GM18511 (cell line): ENCODE results near the gene TCHP.
A peak's percentile ranks its signal among the peaks of the same experiment; 100 is the strongest.
"Not testable (repeated sequence)": the region's sequence is repeated elsewhere in the genome, so short reads cannot be mapped to it uniquely, and the experiment has no call there.

Experiments used
- ATAC-seq: cut with Tn5 transposase; IDR thresholded peaks from one replicate; pipeline ENCODE4 v1.9.1; 2021; ENCODE audit warnings: mild to moderate bottlenecking, moderate library complexity; ENCODE audit not compliant: unreplicated experiment

TCHP gene, protein sequence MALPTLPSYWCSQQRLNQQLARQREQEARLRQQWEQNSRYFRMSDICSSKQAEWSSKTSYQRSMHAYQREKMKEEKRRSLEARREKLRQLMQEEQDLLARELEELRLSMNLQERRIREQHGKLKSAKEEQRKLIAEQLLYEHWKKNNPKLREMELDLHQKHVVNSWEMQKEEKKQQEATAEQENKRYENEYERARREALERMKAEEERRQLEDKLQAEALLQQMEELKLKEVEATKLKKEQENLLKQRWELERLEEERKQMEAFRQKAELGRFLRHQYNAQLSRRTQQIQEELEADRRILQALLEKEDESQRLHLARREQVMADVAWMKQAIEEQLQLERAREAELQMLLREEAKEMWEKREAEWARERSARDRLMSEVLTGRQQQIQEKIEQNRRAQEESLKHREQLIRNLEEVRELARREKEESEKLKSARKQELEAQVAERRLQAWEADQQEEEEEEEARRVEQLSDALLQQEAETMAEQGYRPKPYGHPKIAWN

DNA sequence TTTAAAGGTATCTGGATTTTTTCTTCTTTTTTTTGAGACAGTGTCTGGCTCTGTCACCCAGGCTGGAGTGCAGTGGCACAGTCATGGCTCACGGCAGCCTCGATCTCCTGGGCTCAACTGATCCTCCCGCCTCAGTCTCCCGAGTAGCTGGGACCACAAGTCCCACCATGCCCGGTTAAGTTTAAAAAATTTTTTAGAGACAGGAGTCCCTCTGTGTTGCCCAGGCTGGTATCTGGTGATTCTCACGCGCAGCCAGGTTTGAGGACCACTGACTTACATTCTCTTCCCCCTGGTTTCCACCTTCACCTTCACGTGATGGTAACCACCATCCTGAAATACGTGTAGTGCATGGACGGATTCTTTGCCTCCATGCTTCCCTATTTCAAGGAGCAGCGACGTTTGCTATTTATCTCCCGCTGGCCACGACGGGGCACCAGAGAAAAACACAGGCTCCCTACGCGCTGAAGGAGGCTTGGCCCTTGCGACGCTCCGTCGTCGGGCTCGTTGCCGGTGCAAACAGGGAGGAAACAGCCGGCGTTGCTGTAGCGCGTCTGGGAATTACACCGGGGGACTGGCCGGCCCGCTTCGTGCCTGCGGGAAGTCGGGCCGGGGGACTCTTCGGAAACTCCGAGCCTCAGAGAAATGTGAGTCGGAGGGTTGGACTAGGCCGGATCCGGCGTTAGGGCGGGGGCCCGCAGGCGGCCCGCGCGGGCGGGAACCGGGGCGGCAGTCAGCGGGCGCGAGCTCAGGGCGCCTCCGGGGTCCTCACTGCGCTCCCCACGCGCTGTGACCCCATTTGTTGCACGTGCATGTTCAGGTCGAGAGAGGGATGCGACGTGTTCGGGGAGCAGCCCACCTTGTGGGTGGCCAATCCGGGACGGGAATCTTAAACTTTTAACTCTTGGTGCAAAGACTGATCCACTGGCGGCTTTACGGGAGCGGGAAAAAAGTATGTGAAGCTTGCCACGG is at the start of gene TCHP:
Gene TCHP, plus strand, starts transcription at position 492 of the 969 bp plus-strand sequence. CDS start 2,753 bp downstream, outside the sequence.
- peak; percentile 87 for ATAC-seq

DNA sequence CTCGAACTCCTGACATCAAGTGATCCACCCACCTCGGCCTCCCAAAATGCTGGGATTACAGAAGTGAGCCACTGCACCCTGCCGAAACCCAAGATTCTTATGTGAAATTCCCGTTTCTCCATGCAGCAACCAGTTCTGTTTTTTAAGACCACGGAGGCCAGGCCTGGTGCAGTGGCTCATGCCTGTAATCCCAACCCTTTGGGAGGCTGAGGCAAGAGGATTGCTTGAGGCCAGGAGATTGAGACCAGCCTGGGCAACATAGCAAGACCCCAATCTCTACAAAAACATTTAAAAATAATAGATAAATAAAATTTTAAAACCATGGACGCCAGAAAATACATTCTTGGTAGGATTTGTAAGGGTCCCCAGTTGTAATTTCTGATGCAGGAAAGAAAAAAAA is 49.6 kb upstream of the TCHP start:
- ATAC-seq = not testable (repeated sequence)

DNA sequence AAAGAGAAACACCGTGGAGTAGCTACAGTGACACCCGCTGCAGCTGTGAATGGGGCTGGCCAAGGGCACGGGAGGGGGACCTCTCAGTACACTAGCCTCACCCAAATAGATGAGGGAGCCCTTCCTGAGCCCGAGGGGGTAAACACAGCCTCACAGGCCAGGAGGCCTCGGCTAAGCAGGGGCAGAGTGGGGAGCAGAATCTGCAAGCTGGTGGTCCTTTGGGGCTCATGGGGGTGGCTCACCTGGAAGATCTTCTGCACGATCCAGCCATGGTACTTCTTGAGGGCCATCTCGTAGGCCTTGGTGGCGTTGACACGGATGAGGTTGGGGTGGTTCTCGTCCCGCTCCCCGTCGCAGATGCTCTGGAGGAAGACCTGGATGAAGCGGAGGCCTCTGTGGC is 44.7 kb upstream of the TCHP start:
- ATAC-seq = no peak

DNA sequence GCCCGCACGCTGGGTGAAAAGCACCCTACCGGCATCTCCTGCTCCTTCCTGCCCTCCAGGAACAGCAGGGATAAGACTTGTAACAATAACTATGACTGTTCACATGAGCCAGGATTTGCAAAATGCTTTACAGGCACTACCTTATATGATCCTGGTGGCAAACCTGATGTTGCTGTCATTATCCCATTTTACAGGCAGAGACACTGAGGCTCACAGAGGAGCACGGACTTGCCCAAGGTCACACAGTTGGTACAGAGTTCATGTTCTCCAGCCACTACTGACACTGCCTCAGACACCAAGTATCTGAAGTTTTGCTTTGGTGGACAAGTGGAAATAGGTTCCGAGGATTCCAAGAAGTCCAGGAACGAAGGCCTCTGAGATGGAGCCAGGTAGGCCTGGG is 42.4 kb upstream of the TCHP start:
- ATAC-seq = no peak

DNA sequence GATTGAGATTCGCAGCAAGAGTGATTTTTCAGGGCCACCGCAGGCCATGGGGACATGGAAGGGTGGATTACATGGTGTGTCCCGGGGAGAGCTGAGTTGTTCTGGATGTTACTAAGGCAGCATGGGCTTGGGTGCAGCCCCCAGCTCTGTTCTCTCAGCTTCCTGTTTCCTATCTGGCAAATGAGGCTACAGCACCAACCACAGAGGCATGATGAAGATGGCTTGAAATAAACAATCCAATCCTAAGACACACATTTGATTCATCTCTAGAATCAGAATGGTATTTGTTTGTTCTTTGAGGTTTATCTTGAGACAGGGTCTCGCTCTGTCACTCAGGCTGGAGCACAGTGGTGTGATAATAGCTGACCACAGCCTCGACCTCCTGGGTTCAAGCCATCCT is 41.3 kb upstream of the TCHP start:
- ATAC-seq = no peak

DNA sequence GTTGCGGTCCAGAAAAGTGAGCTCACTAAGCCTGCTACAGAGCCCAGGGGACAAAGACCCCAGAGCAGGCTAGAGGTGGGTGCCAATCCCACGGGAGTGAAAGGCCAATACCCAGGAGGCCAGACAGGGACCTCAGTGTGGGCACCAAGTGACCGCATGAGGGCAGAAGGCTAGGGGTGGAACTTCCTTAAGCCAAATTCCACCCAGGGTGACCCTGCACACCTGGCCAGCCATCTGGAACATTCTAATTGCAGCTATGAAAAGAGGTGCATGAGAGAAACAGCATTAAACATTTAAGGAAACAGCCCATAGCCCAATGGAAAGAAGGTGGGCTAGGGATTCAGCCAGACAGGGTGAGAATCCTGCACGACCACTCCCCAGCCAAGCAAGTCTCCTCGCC is 39.1 kb upstream of the TCHP start:
- no peak for ATAC-seq

DNA sequence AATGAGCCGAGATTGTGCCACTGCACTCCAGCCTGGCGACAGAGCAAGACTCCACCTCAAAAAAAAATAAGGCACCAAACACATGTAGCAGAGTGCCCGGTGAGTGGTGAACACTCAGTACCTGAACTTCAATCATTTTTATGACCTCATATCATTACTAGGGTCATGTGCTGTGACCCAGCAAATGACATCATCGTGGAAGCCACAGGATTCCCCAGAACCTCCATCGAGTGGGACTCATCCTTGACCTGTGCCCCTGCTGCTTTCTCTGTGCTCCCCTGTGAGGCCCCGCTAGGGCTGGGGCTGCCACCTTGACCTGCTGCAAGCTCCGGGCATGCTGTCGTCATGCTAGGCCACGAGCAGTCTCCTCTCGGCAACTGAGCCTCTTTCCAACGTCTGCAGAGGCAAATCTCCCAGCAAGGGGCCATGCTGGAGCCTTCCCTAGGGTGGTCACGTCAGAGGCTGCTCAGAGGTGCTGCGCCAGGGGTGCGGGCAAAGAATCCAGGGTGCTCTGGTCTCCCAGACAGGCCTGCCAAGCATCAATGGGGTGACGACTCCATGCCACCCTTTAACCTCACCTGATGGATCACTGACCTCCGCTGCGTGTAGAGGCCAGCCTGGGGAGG is 38.3 kb upstream of the TCHP start:
- no peak for ATAC-seq

DNA sequence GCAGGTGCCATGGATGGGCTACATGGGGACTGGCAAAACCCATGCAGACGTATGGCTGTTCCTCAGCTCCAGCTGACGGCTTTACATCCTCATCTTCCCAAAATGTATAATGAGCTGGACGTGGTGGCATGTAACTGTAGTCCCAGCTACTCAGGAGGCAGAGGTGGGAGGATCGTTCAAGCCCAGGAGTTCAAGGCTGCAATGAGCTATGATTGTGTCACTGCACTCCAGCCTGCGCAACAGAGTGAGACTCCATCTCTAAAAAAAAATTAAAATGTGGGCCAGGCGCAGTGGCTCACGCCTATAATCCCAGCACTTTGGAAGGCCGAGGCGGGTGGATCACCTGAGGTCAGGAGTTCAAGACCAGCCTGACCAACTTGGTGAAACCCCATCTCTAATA is 37.6 kb upstream of the TCHP start:
- not testable (repeated sequence) for ATAC-seq

DNA sequence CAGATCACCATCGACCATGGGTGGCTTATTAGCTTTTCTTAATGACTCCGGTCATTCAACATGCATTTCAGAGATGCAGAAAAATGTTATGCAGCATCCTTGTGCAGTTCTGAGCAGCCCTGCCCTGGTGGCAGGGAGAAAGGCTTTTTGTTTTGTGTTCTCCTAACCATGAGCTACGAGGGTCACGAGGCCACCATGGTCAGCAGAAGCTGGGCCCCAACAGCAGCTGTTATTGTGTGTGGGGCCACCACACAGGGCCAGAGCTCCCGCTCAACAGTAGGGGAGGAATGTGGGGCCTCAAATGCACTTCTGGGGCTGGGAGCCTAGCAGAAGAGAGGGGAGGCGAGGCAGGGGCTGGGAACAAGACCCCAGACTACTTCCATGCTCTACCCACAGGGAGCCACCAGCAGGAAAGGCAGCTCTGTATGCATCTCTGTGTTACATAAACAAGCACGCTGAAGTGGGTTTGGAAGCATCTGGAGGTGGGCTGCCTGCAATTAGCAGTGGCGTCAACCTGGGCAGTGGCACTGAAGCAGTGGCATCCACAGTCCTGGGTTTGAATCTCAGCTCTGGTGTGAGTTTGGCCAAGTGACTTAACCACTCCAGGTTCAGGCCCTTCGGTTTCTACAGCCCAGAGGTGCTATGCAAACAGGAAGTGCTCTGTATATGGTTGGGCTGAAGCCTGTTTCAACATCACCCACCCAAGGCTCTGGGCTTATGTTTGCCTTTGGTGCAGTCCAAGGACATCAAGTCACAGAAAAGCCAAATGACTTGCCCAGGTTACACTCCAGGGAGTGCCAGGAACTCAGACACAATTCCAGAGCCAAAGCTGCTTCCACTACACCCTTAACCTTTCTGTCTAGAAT is 36.0 kb upstream of the TCHP start:
- no peak for ATAC-seq

DNA sequence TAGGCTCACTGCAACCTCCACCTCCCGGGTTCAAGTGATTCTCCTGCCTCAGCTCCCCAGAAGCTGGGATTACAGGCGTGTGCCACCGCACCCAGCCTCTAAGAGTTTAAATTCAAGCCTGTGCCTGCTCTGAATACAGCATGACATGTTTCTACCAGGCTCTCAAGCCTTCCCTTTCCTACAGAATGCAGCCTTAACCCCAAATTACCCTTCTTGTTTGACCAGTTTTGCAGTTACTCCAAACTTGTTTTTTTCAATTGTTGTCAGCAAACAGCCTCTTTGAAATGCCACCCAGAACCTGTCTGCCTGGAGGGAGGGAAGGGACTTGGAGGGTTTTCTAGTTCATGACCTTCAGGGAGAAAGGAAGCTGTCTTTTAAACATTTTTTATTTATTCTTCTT is 35.2 kb upstream of the TCHP start:
- ATAC-seq = no peak

DNA sequence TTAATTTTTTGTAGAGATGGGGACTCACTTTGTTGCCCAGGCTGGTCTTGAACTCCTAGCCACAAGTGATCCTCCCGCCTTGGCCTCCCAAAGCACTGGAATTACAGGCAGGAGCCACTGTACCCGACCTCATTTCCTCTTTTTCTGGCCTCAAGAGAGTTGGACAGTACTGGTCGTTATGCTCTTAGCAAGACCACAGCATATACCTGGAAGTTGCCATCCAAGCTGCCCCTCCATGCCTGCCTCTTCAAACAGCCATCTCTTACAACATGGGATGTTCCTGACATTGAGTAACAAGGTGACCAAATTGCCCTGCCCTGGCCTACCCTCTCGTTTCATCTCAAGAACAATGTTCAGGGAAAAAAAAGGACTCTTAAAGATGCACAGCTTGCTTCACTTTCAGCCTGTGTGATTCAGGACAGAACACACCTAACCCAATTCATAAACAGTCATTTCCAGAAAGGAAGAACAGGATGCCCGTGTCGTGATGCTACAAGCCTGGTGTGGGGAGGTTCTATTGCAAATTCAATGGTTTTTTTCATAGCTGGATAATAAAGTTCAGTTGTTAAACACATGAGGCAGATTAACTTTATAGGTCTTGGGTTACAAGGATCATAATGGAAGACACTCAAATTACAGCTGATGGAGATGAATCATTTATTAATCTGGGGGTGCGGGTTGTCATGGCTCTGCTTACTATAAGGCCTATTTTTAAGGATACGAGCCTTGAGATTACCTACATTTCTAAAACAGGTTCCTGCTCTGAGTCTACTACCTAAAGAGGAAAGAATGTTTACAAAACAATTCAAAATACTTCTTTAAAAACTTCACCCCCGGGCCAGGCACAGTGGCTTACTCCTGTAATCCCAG is 31.7 kb upstream of the TCHP start:
- ATAC-seq = no peak

DNA sequence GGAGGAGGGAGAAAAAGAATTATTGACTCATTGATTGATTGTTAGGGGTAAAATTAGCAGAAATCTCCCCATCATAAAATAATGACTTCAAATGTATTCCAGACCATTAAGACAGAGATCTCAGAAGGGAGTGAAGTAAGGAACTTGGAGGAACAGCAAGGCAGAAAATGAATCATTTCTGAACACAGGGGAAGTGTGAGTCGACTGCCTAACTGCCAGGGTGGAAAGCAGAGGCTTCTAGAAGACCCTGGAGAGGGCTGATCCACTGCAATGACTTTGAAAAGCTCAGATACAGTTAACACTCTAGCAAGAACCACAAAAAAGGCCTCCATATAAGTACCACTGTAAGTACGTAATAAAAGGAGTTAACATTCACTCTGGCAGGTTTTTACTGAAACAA is 29.4 kb upstream of the TCHP start:
- ATAC-seq = no peak

DNA sequence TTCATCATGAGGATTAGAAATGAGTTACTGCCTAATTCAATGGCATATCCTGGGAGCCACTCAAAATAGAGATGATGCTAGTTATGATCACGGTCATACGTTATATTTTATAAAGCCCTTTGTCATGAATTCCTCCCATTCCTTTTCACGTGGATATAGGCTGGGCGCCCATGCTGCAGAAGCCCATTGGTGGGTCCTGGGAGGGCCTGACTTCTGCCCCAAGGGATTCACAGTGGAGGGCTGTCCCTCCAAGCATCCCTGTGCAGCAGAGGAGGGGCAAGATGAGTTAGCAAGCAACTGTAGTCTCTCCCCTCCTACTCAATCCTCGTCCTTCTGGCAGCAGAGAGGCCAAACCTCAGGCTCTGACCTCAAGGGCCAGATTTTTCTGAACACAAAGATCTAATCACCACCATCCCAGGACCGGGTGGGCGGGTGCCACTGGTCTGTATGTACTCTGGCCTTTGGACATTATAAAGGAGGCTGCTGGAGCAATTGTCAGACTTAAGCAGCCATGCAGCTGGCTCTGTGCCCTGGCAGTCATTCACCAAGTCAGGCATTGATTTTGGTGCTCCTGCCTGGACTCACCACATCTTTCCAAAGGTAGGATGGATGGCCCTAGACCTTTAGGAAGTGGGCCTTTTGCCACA is 28.3 kb upstream of the TCHP start:
- no peak for ATAC-seq

DNA sequence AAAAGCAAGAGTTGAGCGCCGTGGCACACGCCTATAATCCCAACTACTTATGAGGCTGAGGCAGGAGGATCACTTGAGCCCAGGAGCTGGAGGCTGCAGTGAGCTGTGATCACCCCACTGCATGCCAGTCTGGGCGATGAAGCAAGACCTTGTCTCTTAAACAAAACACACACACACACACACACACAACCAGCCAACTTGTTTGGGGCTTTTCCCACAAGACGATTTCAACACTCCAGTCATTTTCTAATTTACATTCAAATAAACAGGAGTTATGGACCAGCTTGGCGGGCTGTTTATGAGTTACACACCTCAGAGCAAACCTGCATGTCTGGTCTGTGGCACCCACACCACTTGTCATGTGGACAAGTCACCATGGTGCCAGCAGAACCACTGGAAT is 26.4 kb upstream of the TCHP start:
- no peak for ATAC-seq

DNA sequence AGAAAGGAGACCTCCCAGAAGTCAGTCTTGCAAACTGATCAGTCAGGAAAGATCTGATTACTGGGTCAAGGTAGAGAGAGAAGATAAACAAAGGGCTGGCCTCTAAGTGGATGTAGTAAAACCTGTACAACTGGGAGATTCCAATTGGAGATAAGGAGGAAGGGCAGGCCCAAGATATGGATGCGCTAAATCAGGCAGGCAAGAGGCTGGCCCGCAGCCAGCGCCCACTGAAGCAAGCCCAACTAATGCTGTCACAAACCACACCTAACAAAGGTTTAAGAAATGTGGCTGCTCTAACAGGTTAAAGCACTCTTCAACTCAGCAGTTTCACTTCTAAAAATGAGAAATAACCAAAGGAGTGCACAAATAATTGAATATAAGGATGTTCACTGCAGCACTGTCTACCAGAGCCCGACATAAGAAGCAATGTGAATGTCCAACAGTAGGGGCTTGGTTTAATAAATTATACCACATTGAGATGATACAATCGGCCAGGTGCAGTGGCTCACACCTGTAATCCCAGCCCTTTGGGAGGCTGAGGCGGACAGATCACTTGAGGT is 24.4 kb upstream of the TCHP start:
- ATAC-seq = no peak

DNA sequence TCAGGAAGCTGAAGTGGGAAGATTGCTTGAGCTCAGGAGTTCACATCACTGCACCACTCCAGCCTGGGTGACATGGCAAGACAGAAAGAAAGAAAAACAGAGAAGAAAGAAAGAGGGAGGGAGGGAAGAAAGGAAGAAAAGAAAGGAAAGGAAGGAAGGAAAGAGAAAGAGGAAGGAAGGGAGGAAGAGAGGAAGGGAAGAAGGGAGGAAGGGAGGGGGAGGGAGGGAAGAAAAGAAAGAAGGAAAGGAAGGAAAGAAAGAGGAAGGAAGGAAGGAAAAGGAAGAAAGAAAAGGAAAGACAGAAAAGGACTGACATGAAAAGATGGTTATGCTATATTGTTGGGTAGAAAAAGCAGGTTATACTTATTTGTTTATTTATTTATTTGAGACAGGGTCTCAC is 23.7 kb upstream of the TCHP start:
- no peak for ATAC-seq

DNA sequence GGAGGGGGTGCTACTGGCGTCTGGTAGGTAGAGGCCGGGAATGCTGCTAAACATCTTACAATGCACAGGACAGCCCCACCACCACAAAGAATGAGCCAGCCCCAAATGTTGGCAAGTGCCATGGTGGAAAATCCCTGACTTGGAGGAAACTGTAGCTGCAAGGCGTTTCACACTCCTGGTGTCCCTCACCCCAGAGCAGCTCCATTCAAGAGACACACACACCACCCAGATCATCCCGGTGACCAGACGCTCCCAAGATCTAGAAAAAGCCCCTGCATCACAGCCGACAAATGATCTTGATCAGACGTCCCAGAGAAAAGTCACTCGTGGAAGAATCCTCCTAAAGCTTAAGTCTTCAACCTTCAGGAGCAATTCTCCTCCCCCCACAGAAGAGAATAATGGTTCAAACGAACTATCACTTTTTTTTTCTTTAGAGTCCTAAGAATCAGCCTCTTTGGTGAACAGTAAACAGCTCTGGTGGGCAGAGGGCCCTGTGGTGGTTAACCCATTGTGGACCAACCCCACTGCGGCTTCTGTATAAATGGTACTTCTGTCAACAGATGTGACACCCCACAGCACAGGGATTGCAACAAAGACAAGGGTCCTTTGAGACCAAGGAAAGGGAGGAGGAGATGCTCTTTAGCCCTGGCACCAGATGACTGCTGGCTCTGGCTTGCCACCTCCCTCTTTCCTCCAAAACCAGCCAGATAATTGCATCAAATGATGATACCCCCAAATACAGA is 22.4 kb upstream of the TCHP start:
- ATAC-seq = no peak

DNA sequence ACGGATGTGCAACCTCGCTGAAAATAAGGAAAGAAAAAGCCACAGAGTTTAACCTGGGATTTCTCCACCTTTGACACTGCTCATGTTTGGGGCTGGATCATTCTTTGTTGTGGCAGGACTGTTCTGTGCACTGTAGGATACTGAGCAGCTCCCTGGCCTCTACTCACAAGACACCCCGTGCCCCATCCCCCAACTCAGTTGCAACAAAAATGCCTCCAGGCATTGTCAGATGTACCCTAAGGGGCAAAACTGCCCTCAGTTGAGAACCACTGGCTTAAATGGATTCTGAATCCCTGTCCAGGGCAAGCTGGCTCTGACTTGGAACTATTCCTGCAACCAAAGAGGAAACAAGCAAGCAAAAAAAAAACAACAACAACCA is 21.8 kb upstream of the TCHP start:
- no peak for ATAC-seq
